RWPE1 (cell line): ENCODE data around the gene HTR2B.
A peak's percentile ranks its signal among the peaks of the same experiment; 100 is the strongest.

Experiments
- CTCF ChIA-PET: fragments of 350-600 bp; sonication (Branson Sonifier 250); formaldehyde crosslinking; extraction: SDS; loops from one replicate; lab custom pipeline; 2021; lab: Yijun Ruan, JAX
- POLR2A ChIA-PET: fragments of 400-600 bp; formaldehyde crosslinking; extraction: SDS; loops from one replicate; lab custom pipeline; 2020; ENCODE audit warnings: antibody characterized with exemption; ENCODE audit not compliant: low non-redundant PET; lab: Yijun Ruan, JAX
- DNase-seq: peaks from one replicate; pipeline ENCODE4 v3.0.0; 2012; ENCODE audit warnings: low spot score
- H3K27ac ChIP-seq: fragments of 450-650 bp; 2 replicates; pipeline ENCODE4 v1.5.1; 2017
- CTCF ChIP-seq: fragments of 450-650 bp; conservative IDR thresholded peaks from 2 replicates; pipeline ENCODE4 v1.5.1; 2017; ENCODE audit warnings: low read depth, mild to moderate bottlenecking

HTR2B gene

GRCh38 chr2:231127936-231128335 lies 3.1 kb upstream of the HTR2B start:
- ChIA-PET CTCF (no interaction called here), POLR2A (no interaction called here)
- DNase-seq: peak; percentile 10
- H3K27ac ChIP-seq: no peak overlapping the region
- no peak for TF ChIP-seq CTCF

GRCh38 chr2:231127480-231127879 lies 2.6 kb upstream of the HTR2B start:
- DNase-seq: no peak
- ChIA-PET POLR2A (no interaction called here), CTCF (interaction anchor here (0.6 kb wide), 1 partner anchor 74 kb away, joined by 7 read pairs; no protein-coding TSS in a partner anchor)
- no peak for TF ChIP-seq CTCF
- no peak overlapping the region for H3K27ac ChIP-seq

- no peak for TF ChIP-seq CTCF
- CTCF ChIA-PET: no interaction called here
These were observed 1.3 kb upstream of the HTR2B start for GRCh38 chr2:231126123-231126522.

GRCh38 chr2:231123362-231123898 lies 1.4 kb downstream of the HTR2B start:
- ChIA-PET POLR2A (no interaction called here), CTCF (interaction anchor here (0.6 kb wide), 1 partner anchor 52 kb away, joined by 5 read pairs; no protein-coding TSS in a partner anchor)
- no peak for TF ChIP-seq CTCF
- no peak for DNase-seq
- no peak overlapping the region for H3K27ac ChIP-seq

More at GRCh38 chr2:231126123-231126522, 1.3 kb upstream of the HTR2B start:
- DNase-seq: no peak
- H3K27ac ChIP-seq: no peak overlapping the region
- POLR2A ChIA-PET: no interaction called here

- no peak for DNase-seq
- no peak overlapping the region for H3K27ac ChIP-seq
- ChIA-PET POLR2A (no interaction called here), CTCF (no interaction called here)
- TF ChIP-seq CTCF: no peak
These were observed 6.3 kb downstream of the HTR2B start for GRCh38 chr2:231118614-231118942.

- no peak for DNase-seq
- no peak overlapping the region for H3K27ac ChIP-seq
- ChIA-PET POLR2A (no interaction called here), CTCF (no interaction called here)
- no peak for TF ChIP-seq CTCF
These were observed 6.8 kb downstream of the HTR2B start for GRCh38 chr2:231117922-231118613.
